Ovary (tissue), 3 donors: ENCODE results near the gene KAT2B.

ENCODE experiments used
- CTCF ChIP-seq, 3 donors: fragments of 450-650 bp in 2 of 3; fragments of 200-600 bp in 1 of 3; IDR thresholded peaks; one replicate each; pipeline versions ENCODE4 v1.5.1 to v1.8.0; 2016 to 2022; ENCODE audit warnings: antibody characterized with exemption in 3 of 3, mild to moderate bottlenecking in 1 of 3
- POLR2A ChIP-seq: fragments of 450-650 bp; IDR thresholded peaks from one replicate; pipeline ENCODE4 v1.6.1; 2017; ENCODE audit warnings: antibody characterized with exemption, mild to moderate bottlenecking, moderate library complexity
- donor health status: DM: no; HTN: no; CAD: no.

- no peak for TF ChIP-seq CTCF (IDR thresholded peaks at IDR 0.05)
- no peak for TF ChIP-seq POLR2A
Observed at GRCh38 chr3:20079621-20080020, 39.4 kb downstream of the KAT2B start.
